Smooth muscle cell of bladder (primary cell): Measurements from ENCODE around the gene OR2W1. TPM values are rescaled to one million over a fixed set of nuclear protein-coding genes. Genes with fewer than 3 reads are reported as not detected.

Experiments
- total RNA-seq: library from RNA; depleted of rRNA; stranded (reverse); fragments of >200 nt; gene quantifications from 2 replicates; pipeline ENCODE4 v1.2.3, GENCODE V29; 2014

OR2W1 gene, protein sequence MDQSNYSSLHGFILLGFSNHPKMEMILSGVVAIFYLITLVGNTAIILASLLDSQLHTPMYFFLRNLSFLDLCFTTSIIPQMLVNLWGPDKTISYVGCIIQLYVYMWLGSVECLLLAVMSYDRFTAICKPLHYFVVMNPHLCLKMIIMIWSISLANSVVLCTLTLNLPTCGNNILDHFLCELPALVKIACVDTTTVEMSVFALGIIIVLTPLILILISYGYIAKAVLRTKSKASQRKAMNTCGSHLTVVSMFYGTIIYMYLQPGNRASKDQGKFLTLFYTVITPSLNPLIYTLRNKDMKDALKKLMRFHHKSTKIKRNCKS
- not detected in 2 replicates for total RNA-seq

DNA sequence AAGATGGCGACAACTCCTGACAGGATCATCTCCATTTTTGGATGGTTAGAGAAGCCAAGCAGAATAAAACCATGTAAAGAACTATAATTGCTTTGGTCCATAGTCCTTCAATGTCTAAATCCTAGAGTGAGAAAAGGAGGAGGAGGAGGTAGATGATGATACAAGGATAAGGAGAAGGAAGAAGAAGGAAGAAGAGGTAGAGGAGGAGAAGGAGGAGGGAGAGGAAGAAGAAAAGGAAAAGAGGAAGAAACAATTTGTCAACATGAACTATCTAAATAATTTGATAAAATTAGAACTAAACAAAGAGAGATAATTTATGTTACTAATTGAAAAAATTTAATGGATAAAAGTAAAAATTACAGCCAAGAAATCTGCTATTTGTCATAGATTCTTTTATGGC, at the start of gene OR2W1:
Gene OR2W1 (minus strand): TSS at position 101 of the 400 bp plus-strand sequence. CDS start 0 bp downstream, at position 101.

DNA sequence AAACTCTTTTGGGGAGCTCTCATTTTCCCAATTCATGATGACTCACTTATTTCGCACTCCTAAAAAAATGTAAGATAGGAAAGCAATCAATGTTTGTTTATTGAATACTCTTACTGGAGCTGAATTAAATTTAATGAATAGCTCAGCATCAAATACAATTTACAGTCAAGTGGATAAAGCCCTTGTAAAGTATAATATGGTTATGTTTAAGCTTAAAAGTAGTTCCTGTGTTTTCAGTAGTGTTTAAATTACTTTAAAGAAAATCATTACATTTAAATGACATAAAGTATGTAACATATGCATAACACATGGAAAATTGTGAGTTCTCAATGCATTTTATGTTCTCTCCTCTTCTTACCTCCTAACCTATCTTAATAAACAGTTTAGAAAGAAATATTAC, 42.2 kb upstream of the OR2W1 start, which contains the start of gene OR2B3:
Gene OR2B3 (minus strand): TSS at position 101 of the 400 bp plus-strand sequence. CDS start 65 bp downstream, at position 36.

DNA sequence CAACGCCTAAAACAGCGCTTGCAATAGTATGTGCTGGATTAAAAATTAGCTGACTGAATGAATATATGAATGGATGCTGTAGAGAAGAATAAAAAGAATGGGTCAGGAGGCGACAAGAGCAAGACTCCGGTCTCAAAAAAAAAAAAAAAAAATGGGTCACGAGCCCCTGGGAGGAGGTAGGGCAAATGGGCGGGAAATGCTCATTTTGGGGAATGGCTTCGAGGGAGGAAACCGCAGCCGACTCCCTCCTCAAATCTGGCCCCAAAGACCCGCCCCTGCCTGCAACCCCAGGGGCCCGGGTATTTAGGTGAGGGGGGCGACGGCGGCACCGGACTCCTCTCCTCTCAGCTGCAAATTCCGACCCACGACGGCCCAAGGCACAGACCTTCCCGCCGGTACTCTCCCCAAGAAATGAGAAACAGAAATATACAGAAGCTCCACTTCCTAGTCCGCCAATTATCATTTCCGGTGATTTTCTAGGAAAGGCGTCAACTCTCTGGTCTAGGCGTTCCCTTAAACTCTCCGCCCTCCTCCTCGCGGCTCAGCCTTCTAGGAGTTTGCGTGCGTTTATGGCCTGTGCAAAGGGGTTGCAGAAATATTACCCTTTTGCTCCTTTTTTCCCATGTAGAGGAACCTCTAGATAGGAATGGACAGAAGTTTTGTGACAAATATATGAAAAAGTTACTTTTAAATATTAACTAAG, 39.6 kb downstream of the OR2W1 start, which contains the start of gene ZNF311:
Gene ZNF311 (minus strand): TSS at position 133 of the 703 bp plus-strand sequence. CDS start 1,361 bp downstream, outside the sequence.

Other genes with a start within 250 kb of the OR2W1 start
- 44.1 and 51.1 TPM in 2 replicates for gene TRIM27, start 121.2 kb downstream of the OR2W1 start, total RNA-seq
- gene ZNF311, start 39.9 kb downstream of the OR2W1 start, total RNA-seq = 1.9 and 2.1 TPM in 2 replicates
- not detected in 2 replicates for gene OR2B3, start 42.1 kb upstream of the OR2W1 start, total RNA-seq
- gene OR2J1, start 54.3 kb upstream of the OR2W1 start, total RNA-seq = not detected in 2 replicates
- not detected in 2 replicates for gene OR2J3, start 62.9 kb upstream of the OR2W1 start, total RNA-seq
- gene OR2J2, start 125.7 kb upstream of the OR2W1 start, total RNA-seq = not detected in 2 replicates